Measurements from ENCODE around the gene TBC1D22A. TPM values are rescaled to one million over a fixed set of nuclear protein-coding genes. Genes with fewer than 3 reads are reported as not detected.

Gene TBC1D22A
- total RNA-seq, 4 donors from 2014 or later: 18.8 to 25.2 (median 23.1) TPM

DNA sequence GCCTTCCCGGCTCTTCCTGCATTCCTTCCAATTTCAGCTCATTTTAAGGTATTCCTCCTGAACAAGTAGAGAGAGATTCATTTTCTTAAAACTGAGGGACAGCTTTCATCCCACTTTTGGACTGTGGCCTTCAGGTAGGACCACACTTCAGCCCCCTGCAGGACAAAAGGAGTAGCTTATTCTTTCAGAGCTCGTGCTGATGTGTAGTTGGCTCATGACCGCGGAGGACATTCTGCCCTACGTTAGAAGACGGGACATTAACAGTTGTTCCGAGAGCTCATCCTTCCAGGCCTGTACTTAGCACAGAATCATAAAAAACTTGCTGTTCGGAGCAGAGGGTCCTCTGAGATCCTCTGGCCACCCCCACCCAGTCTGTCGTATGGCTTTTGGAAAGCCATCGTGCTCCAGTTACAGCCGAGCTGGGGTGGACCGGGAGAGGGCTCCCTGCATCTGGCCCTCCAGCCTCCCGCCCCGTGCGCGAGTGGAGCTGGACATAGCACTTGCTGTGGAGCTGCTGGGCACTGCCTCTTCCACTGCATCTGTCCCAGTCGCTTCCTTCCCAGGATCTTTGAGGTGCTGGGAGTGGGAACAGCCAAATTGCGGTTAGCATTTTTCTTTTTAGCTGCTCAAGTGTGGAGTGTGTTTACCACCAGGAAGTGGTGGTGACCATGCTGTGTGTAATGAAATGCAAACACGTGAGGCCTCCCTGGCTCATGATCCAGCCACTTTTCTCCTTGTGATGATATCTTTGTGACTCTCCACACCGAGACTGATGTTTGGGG lies 250.3 kb downstream of the TBC1D22A start:
- no peak for TF ChIP-seq POLR2A (IDR thresholded peaks at IDR 0.05)
- TF ChIP-seq, protein P1, sequence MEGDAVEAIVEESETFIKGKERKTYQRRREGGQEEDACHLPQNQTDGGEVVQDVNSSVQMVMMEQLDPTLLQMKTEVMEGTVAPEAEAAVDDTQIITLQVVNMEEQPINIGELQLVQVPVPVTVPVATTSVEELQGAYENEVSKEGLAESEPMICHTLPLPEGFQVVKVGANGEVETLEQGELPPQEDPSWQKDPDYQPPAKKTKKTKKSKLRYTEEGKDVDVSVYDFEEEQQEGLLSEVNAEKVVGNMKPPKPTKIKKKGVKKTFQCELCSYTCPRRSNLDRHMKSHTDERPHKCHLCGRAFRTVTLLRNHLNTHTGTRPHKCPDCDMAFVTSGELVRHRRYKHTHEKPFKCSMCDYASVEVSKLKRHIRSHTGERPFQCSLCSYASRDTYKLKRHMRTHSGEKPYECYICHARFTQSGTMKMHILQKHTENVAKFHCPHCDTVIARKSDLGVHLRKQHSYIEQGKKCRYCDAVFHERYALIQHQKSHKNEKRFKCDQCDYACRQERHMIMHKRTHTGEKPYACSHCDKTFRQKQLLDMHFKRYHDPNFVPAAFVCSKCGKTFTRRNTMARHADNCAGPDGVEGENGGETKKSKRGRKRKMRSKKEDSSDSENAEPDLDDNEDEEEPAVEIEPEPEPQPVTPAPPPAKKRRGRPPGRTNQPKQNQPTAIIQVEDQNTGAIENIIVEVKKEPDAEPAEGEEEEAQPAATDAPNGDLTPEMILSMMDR (IDR thresholded peaks at IDR 0.05 in 4 of 5, conservative IDR thresholded peaks at IDR 0.05 in 1 of 5): no peak
- Histone ChIP-seq H3K9me3 (no peaks in the 10 kb centered on the region), H3K36me3 (no peaks in the 10 kb centered on the region), H3K4me3 (no peak overlapping the region), H3K27ac (no peak overlapping the region), H3K27me3 (no peaks in the 10 kb centered on the region), H3K4me1 (no peaks in the 10 kb centered on the region)
- in situ Hi-C loops (cut with MboI; ENCODE audit: low sequenced_read_pairs in 4 of 4): no loop called here
- no peak for DNase-seq
- ATAC-seq: no peak
- intact Hi-C loops (cut with DNase I; ENCODE audit: low total_unique reads): no loop called here

DNA sequence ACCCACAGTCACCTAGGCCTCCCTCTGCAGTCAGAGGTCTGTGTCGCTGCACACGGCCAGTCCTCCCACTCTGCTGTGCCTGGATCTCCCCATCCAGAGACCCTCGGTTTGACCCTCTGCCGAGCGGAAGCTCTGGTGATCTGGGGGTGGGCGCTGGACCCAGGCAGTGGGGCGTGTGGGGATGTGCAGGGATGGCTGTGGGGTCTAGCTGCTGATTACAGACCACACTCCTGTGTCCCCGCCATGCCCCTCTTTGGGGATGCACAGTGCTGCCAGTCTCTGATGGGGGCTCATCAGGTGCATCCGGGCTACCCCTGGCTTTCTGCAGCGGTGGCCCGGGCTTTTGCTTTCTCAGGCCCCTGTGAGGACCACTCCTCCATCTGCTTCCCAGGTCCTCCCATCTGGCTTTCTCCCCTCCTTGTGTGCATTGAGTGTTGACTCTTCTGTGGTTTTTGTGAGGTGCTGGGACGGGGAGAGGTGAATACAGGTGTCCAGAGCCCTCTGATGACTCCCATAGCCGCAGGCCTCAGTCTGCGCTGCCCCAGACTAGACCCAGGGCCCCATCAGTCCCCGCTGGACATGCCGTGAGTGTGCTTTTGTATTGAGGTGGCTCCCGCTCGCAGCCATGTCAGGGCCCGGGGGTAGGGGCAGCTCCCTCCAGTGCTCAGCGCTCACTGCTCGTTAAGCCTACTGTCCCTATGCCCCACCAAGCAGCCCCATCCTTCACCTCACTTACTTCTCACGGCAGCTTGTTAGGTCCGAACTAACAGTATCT lies 251.6 kb downstream of the TBC1D22A start:
- ATAC-seq (no peak), DNase-seq (no peak)
- no peaks in the 10 kb centered on the region for H3K9me3 ChIP-seq
- in situ Hi-C loops (cut with MboI; ENCODE audit: low sequenced_read_pairs in 4 of 4) (no loop called here), intact Hi-C loops (cut with DNase I; ENCODE audit: low total_unique reads) (no loop called here)
- TF ChIP-seq POLR2A (IDR thresholded peaks at IDR 0.05): no peak
- TF ChIP-seq, protein P1 (IDR thresholded peaks at IDR 0.05 in 4 of 5, conservative IDR thresholded peaks at IDR 0.05 in 1 of 5): no peak
- no peak overlapping the region for H3K27ac ChIP-seq
- no peaks in the 10 kb centered on the region for H3K36me3 ChIP-seq
- H3K4me1 ChIP-seq: no peaks in the 10 kb centered on the region
- H3K4me3 ChIP-seq: no peak overlapping the region
- H3K27me3 ChIP-seq: no peaks in the 10 kb centered on the region

GRCh38 chr22:47014636-47015345 lies 252.3 kb downstream of the TBC1D22A start:
- in situ Hi-C loops (cut with MboI; ENCODE audit: low sequenced_read_pairs in 4 of 4) (no loop called here), intact Hi-C loops (cut with DNase I; ENCODE audit: low total_unique reads) (no loop called here)
- TF ChIP-seq, protein P1 (IDR thresholded peaks at IDR 0.05 in 4 of 5, conservative IDR thresholded peaks at IDR 0.05 in 1 of 5): no peak
- no peak for TF ChIP-seq POLR2A (IDR thresholded peaks at IDR 0.05)
- H3K9me3 ChIP-seq: no peaks in the 10 kb centered on the region
- H3K4me3 ChIP-seq: no peak overlapping the region
- no peaks in the 10 kb centered on the region for H3K27me3 ChIP-seq
- no peak overlapping the region for H3K27ac ChIP-seq
- ATAC-seq (no peak), DNase-seq (no peak)
- H3K36me3 ChIP-seq: no peaks in the 10 kb centered on the region
- H3K4me1 ChIP-seq: no peaks in the 10 kb centered on the region

DNA sequence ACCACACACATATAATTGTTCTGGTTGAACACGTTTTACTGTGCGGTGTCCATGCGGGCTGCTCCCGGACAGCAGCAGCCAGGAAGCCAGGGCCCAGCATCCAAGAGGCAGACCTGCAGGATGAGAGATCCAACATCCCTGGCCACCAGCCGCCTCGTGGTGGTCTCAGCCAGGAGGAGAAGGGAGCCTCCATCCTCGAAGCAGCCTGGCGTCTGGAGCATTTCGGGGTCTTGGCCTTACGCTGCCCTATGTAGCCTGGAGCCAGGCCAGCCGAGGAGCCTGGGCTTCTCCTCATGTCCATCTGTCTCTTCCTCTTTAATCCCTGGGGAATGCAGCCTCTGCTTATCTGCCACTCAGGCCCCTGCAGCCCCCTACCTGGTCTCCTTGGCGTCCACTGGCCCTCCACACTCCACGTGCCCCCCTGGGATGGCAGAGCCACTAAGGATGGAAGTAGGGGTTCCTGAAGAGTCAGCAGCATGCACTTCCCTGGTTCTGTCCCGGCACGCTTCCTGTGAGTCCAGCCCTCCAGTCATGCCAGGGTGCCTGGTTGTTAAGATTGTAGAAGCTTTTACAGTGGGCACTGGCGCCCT lies 253.2 kb downstream of the TBC1D22A start:
- Histone ChIP-seq H3K27ac (no peak overlapping the region), H3K4me1 (no peaks in the 10 kb centered on the region), H3K27me3 (no peaks in the 10 kb centered on the region), H3K36me3 (no peaks in the 10 kb centered on the region), H3K4me3 (no peak overlapping the region), H3K9me3 (no peaks in the 10 kb centered on the region)
- ATAC-seq (no peak), DNase-seq (no peak)
- in situ Hi-C loops (cut with MboI; ENCODE audit: low sequenced_read_pairs in 4 of 4) (no loop called here), intact Hi-C loops (cut with DNase I; ENCODE audit: low total_unique reads) (no loop called here)
- no peak for TF ChIP-seq POLR2A (IDR thresholded peaks at IDR 0.05)

Measured in gastrocnemius medialis (tissue), 4 donors.